Vagina (tissue), 2 donors: Measurements from ENCODE around the gene FAM174A. TPM values are rescaled to one million over a fixed set of nuclear protein-coding genes. Genes with fewer than 3 reads are reported as not detected.

Experiments used
- DNase-seq, 2 donors: peaks; one replicate each; pipeline ENCODE4 v3.0.0-alpha.2; 2017; ENCODE audit errors: extremely low spot score in 2 of 2
- H3K27ac ChIP-seq: fragments of 200-600 bp; sonication (generic); one replicate; pipeline ENCODE4 v1.5.1; 2019
- H3K27me3 ChIP-seq: fragments of 200-600 bp; sonication (generic); one replicate; pipeline ENCODE4 v1.5.1; 2019
- H3K36me3 ChIP-seq, 2 donors: fragments of 200-600 bp; sonication (generic); one replicate each; pipeline ENCODE4 v1.5.1; 2017 to 2019
- H3K4me1 ChIP-seq: fragments of 200-600 bp; sonication (generic); one replicate; pipeline ENCODE4 v1.5.1; 2019
- H3K4me3 ChIP-seq, 2 donors: fragments of 200-600 bp; sonication (generic); 1 replicate in 1 of 2; 2 replicates in 1 of 2; pipeline ENCODE4 v1.5.1; 2016 to 2019
- H3K9me3 ChIP-seq: fragments of 200-600 bp; sonication (generic); one replicate; pipeline ENCODE4 v1.5.1; 2019
- CTCF ChIP-seq, 3 experiments: fragments of 450-650 bp in 2 of 3; fragments of 200-600 bp in 1 of 3; sonication (generic) in 1 of 3; IDR thresholded peaks; one replicate each; pipeline ENCODE4 v1.5.1; 2017 to 2019; ENCODE audit warnings: antibody characterized with exemption in 3 of 3, mild to moderate bottlenecking in 2 of 3, moderate library complexity in 2 of 3
- POLR2A ChIP-seq, 2 donors: fragments of 450-650 bp; IDR thresholded peaks; one replicate each; pipeline ENCODE4 v1.6.1; 2017; ENCODE audit warnings: antibody characterized with exemption in 2 of 2, mild to moderate bottlenecking in 2 of 2, moderate library complexity in 2 of 2
- POLR2AphosphoS5 ChIP-seq, 2 donors: sonication (generic); formaldehyde crosslinking; IDR thresholded peaks; one replicate each; pipeline ENCODE4 v1.9.0; 2017; ENCODE audit warnings: antibody characterized with exemption in 2 of 2, mild to moderate bottlenecking in 2 of 2, low read depth in 1 of 2; ENCODE audit not compliant: insufficient read depth in 1 of 2
- intact Hi-C: fragments of 100-400 bp; cut with DNase I; formaldehyde crosslinking; loops from one replicate; pipeline ENCODE4 v1.15.1; 2023
- total RNA-seq: library from RNA; depleted of rRNA; stranded (reverse); fragments of >200 nt; gene quantifications from one replicate; pipeline ENCODE4 v1.2.3, GENCODE V29; 2016

Gene FAM174A
- total RNA-seq, 1 donor from 2014 or later = 18.9 TPM

GRCh38 chr5:100505984-100506670, 29.0 kb upstream of the FAM174A start:
- Histone ChIP-seq H3K9me3 (no peaks in the 10 kb centered on the region), H3K27me3 (no peaks in the 10 kb centered on the region), H3K36me3 (no peaks in the 10 kb centered on the region), H3K27ac (no peak overlapping the region), H3K4me3 (no peak overlapping the region), H3K4me1 (no peaks in the 10 kb centered on the region)
- no peak for DNase-seq
- TF ChIP-seq CTCF (IDR thresholded peaks at IDR 0.05) = no peak
- TF ChIP-seq POLR2AphosphoS5 (IDR thresholded peaks at IDR 0.05; ENCODE audit: insufficient read depth in 1 of 2, low read depth in 1 of 2) = peak in 1 of 2 donors; percentile 13
- no peak for TF ChIP-seq POLR2A (IDR thresholded peaks at IDR 0.05)
- intact Hi-C loops = no loop called here

GRCh38 chr5:100516285-100516684, 18.9 kb upstream of the FAM174A start:
- no peak for TF ChIP-seq POLR2A (IDR thresholded peaks at IDR 0.05)
- TF ChIP-seq CTCF (IDR thresholded peaks at IDR 0.05) = no peak
- no peak for TF ChIP-seq POLR2AphosphoS5 (IDR thresholded peaks at IDR 0.05; ENCODE audit: insufficient read depth in 1 of 2, low read depth in 1 of 2)
- no peaks in the 10 kb centered on the region for H3K36me3 ChIP-seq
- intact Hi-C loops = no loop called here

DNA sequence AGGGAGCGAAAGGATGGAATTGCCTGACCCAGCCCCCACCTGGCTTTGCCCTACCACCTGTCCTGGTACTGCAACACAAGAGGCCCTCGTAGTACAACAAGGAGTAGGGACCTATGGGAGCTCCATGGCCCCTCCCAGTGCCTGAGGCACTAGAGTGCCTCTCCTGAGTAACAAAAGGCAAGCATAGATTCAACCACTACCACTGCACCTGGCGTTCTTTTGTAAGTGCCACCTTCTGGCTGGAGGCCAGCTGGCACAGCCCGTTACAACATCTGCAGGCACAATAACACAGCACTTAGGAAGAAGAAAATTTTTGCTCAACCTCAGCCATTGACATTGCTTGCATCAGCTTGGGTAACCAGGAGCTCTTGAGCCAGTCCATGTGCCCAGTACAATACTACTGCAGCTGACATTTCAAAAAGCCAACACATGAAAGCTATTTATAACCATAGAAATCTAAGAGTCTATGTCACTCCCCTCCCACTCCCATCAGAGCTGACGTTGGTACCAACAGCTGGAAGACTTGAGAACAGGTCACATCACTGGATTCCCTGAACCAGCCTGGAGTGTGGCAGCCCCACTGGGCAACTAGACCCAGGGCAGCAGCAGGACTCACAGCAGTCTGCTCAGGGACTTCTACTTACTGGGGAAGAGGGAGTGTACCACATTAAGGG, 17.7 kb upstream of the FAM174A start:
- H3K27ac ChIP-seq = no peak overlapping the region
- no peak for TF ChIP-seq POLR2AphosphoS5 (IDR thresholded peaks at IDR 0.05; ENCODE audit: insufficient read depth in 1 of 2, low read depth in 1 of 2)
- intact Hi-C loops = no loop called here
- no peaks in the 10 kb centered on the region for H3K36me3 ChIP-seq
- H3K4me3 ChIP-seq = no peak overlapping the region
- H3K4me1 ChIP-seq = no peaks in the 10 kb centered on the region
- no peaks in the 10 kb centered on the region for H3K27me3 ChIP-seq
- no peaks in the 10 kb centered on the region for H3K9me3 ChIP-seq
- no peak for DNase-seq

More at GRCh38 chr5:100516285-100516684, 18.9 kb upstream of the FAM174A start:
- H3K27ac ChIP-seq = no peak overlapping the region
- no peak overlapping the region for H3K4me3 ChIP-seq
- H3K9me3 ChIP-seq = no peaks in the 10 kb centered on the region
- no peaks in the 10 kb centered on the region for H3K4me1 ChIP-seq
- no peak for DNase-seq
- no peaks in the 10 kb centered on the region for H3K27me3 ChIP-seq

DNA sequence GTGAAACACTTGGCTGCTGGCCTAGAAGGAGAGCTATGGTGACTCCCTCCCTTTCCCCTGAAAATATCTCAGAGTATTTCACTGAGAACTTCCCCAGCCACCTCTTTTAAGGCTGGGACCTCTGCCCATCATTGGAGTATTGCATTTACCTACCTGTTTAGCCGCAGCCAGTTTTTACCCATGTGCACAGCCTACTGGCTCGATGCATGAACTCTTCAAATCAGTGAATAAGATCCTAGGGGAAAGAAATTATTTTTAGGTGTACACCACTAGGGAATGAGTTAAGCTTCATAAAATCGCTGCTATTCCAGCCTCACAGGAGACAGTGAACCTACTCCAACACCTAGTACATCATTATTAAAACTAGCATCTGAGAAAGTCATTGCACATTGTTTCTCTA, 16.8 kb upstream of the FAM174A start:
- intact Hi-C loops = no loop called here
- Histone ChIP-seq H3K9me3 (no peaks in the 10 kb centered on the region), H3K4me1 (no peaks in the 10 kb centered on the region), H3K27ac (no peak overlapping the region), H3K27me3 (no peaks in the 10 kb centered on the region), H3K4me3 (no peak overlapping the region), H3K36me3 (no peaks in the 10 kb centered on the region)
- TF ChIP-seq CTCF (IDR thresholded peaks at IDR 0.05) (no peak), POLR2AphosphoS5 (IDR thresholded peaks at IDR 0.05; ENCODE audit: insufficient read depth in 1 of 2, low read depth in 1 of 2) (no peak), POLR2A (IDR thresholded peaks at IDR 0.05) (no peak)
- DNase-seq = no peak

DNA sequence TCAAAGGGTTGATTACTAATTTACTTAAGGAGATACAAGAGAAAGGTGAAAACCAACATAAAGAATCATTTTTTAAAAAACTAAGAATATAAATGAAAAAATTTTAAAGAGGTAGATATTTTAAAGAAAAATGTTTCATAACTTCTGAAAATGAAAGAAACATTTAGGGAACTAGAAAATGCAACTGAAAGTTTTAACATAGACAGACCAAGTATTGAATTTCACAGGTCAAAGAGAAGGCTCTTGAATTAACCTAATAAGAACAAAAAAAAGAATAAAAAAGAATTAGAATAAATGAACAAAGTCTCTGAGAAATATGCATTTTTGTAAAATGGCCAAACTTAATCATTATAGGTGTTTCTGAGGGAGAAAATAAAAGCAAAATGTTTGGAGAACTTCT, 16.1 kb upstream of the FAM174A start:
- H3K27me3 ChIP-seq = no peaks in the 10 kb centered on the region
- intact Hi-C loops = no loop called here
- no peaks in the 10 kb centered on the region for H3K4me1 ChIP-seq
- no peak for TF ChIP-seq CTCF (IDR thresholded peaks at IDR 0.05)
- TF ChIP-seq POLR2A (IDR thresholded peaks at IDR 0.05) = no peak
- no peak for TF ChIP-seq POLR2AphosphoS5 (IDR thresholded peaks at IDR 0.05; ENCODE audit: insufficient read depth in 1 of 2, low read depth in 1 of 2)
- H3K4me3 ChIP-seq = no peak overlapping the region
- H3K27ac ChIP-seq = no peak overlapping the region
- DNase-seq = no peak
- H3K36me3 ChIP-seq = no peaks in the 10 kb centered on the region
- no peaks in the 10 kb centered on the region for H3K9me3 ChIP-seq
